Tibial nerve (tissue), 3 donors: ENCODE results near the gene FIGLA.

Experiments
- CTCF ChIP-seq, 5 experiments: fragments of 200-600 bp in 3 of 5; fragments of 450-650 bp in 2 of 5; sonication (generic) in 3 of 5; IDR thresholded peaks; one replicate each; pipeline ENCODE4 v1.5.1; 2016 to 2019; ENCODE audit warnings: antibody characterized with exemption in 5 of 5, mild to moderate bottlenecking in 3 of 5, moderate library complexity in 2 of 5
- POLR2A ChIP-seq, 2 donors: fragments of 450-650 bp; IDR thresholded peaks; one replicate each; pipeline ENCODE4 v1.6.1; 2017; ENCODE audit warnings: antibody characterized with exemption in 2 of 2, mild to moderate bottlenecking in 2 of 2, moderate library complexity in 2 of 2

- TF ChIP-seq CTCF (IDR thresholded peaks at IDR 0.05) (no peak), POLR2A (IDR thresholded peaks at IDR 0.05) (no peak)
These were observed 52.3 kb downstream of the FIGLA start for GRCh38 chr2:70738159-70738558.
